IMR-90 (cell line): ENCODE results near the gene RAB11FIP4.

Experiments used
- BHLHE40 ChIP-seq: fragments of 150-350 bp; IDR thresholded peaks from 2 replicates; pipeline ENCODE4 v1.6.1; 2016; ENCODE audit warnings: mild to moderate bottlenecking, low read depth, low read length
- CTCF ChIP-seq: conservative IDR thresholded peaks from 2 replicates; pipeline ENCODE4 v1.5.1; 2012; ENCODE audit warnings: mild to moderate bottlenecking, low read depth, low read length, improper control_type of control experiment
- MAZ ChIP-seq: IDR thresholded peaks from 2 replicates; pipeline ENCODE4 v1.6.1; 2012; ENCODE audit warnings: low read depth, mild to moderate bottlenecking, low read length, improper control_type of control experiment, moderate library complexity, borderline replicate concordance
- MXI1 ChIP-seq: IDR thresholded peaks from 2 replicates; pipeline ENCODE4 v1.6.1; 2012; ENCODE audit warnings: low read depth, mild to moderate bottlenecking, low read length, moderate library complexity, borderline replicate concordance
- POLR2A ChIP-seq: IDR thresholded peaks from 2 replicates; pipeline ENCODE4 v1.6.1; 2012; ENCODE audit warnings: mild to moderate bottlenecking, low read depth, low read length
- RAD21 ChIP-seq: IDR thresholded peaks from 2 replicates; pipeline ENCODE4 v1.6.1; 2012; ENCODE audit warnings: low read length, improper control_type of control experiment

GRCh38 chr17:31582151-31582907 lies 190.9 kb downstream of the RAB11FIP4 start:
- TF ChIP-seq MXI1 (no peak), CTCF (no peak), BHLHE40 (no peak), POLR2A (no peak), RAD21 (no peak), MAZ (no peak)
